Ascending aorta (tissue), 2 donors: ENCODE data around the gene AJUBA. TPM values are rescaled to one million over a fixed set of nuclear protein-coding genes. Genes with fewer than 3 reads are reported as not detected.
"Not testable (repeated sequence)": the region's sequence is repeated elsewhere in the genome, so short reads cannot be mapped to it uniquely, and the experiment has no call there.

Experiments
- DNase-seq, 2 donors: peaks; one replicate each; pipeline ENCODE4 v3.0.0-alpha.2; 2019; ENCODE audit warnings: low spot score in 2 of 2
- H3K27ac ChIP-seq, 2 donors: fragments of 200-600 bp; sonication (generic); one replicate each; pipeline ENCODE4 v1.5.1; 2016 to 2017; ENCODE audit warnings: mild to moderate bottlenecking in 1 of 2
- H3K27me3 ChIP-seq: fragments of 200-600 bp; sonication (generic); one replicate; pipeline ENCODE4 v1.5.1; 2017
- H3K36me3 ChIP-seq, 2 donors: fragments of 200-600 bp; sonication (generic); one replicate each; pipeline ENCODE4 v1.5.1; 2016
- H3K4me1 ChIP-seq, 2 donors: fragments of 200-600 bp; sonication (generic); one replicate each; pipeline ENCODE4 v1.5.1; 2016 to 2017; ENCODE audit warnings: mild to moderate bottlenecking in 1 of 2
- H3K4me3 ChIP-seq, 2 donors: fragments of 200-600 bp; sonication (generic); one replicate each; pipeline ENCODE4 v1.5.1; 2016 to 2017; ENCODE audit warnings: mild to moderate bottlenecking in 1 of 2
- H3K9me3 ChIP-seq, 2 donors: fragments of 200-600 bp; sonication (generic); one replicate each; pipeline ENCODE4 v1.5.1; 2016
- intact Hi-C: fragments of 100-400 bp; cut with DNase I; formaldehyde crosslinking; loops from one replicate; pipeline ENCODE4 v1.15.1; 2023
- total RNA-seq: library from RNA; depleted of rRNA; stranded (reverse); fragments of >200 nt; gene quantifications from one replicate; pipeline ENCODE4 v1.1.0, GENCODE V29; 2016
- TF ChIP-seq, protein P1 (sequence below), 3 experiments: fragments of 200-600 bp in 2 of 3; fragments of 450-650 bp in 1 of 3; sonication (generic) in 2 of 3; IDR thresholded peaks; one replicate each; pipeline ENCODE4 v1.5.1; 2016 to 2019; ENCODE audit warnings: antibody characterized with exemption in 3 of 3, mild to moderate bottlenecking in 1 of 3, moderate library complexity in 1 of 3

AJUBA gene
- total RNA-seq, 1 donor from 2014 or later = 11.6 TPM

DNA sequence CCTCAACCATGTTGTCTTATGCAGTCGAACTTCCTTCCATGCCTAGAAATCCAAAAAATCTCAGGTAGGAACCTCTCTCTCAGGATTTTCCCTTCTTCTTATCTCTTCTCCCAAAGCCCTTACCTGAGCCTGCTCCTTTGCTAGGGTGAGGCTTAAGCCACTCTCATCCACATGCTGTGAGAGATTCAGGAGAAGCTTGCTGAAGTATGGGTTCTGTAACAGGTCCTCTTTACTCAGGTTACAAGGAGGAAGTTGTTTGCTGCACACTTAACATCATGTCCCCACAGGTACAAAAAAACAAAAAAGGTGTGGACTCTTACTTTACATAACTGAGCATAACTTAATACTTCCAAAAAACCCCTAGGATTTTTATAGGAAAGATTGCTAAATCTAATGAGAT, 29.9 kb downstream of the AJUBA start:
- TF ChIP-seq, protein P1, sequence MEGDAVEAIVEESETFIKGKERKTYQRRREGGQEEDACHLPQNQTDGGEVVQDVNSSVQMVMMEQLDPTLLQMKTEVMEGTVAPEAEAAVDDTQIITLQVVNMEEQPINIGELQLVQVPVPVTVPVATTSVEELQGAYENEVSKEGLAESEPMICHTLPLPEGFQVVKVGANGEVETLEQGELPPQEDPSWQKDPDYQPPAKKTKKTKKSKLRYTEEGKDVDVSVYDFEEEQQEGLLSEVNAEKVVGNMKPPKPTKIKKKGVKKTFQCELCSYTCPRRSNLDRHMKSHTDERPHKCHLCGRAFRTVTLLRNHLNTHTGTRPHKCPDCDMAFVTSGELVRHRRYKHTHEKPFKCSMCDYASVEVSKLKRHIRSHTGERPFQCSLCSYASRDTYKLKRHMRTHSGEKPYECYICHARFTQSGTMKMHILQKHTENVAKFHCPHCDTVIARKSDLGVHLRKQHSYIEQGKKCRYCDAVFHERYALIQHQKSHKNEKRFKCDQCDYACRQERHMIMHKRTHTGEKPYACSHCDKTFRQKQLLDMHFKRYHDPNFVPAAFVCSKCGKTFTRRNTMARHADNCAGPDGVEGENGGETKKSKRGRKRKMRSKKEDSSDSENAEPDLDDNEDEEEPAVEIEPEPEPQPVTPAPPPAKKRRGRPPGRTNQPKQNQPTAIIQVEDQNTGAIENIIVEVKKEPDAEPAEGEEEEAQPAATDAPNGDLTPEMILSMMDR (IDR thresholded peaks at IDR 0.05) = no peak
- no peaks in the 10 kb centered on the region for H3K9me3 ChIP-seq
- intact Hi-C loops = no loop called here
- no peak for DNase-seq
- no peak overlapping the region for H3K4me3 ChIP-seq
- peaks cover 12 to 38% of the 10 kb centered on the region in 2 donors for H3K36me3 ChIP-seq
- peaks cover 5 to 9% of the 10 kb centered on the region in 2 donors for H3K4me1 ChIP-seq
- H3K27me3 ChIP-seq = no peaks in the 10 kb centered on the region
- H3K27ac ChIP-seq = no peak overlapping the region

DNA sequence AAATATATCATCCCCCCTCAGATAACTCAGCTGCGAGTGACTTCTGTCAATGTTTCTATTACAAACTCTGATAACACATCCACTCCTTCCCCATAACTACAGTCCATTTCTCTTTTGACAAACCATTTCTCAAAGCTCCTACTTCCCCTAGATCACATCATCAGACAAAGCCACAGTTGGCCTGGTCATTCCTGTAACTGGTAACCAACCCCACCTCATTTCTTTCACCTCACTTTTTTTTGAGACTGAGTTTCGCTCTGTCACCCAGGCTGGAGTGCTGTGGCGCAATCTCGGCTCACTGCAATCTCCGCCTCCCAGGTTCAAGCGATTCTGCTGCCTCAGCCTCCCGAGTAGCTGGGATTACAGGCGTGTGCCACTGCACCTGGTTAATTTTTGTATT, 30.6 kb downstream of the AJUBA start:
- DNase-seq, H3K9me3 ChIP-seq, H3K4me3 ChIP-seq, H3K27ac ChIP-seq, H3K27me3 ChIP-seq, intact Hi-C loops, H3K4me1 ChIP-seq: not testable (repeated sequence)
- H3K36me3 ChIP-seq = peaks cover 18 to 44% of the 10 kb centered on the region in 2 donors

- no peaks in the 10 kb centered on the region for H3K9me3 ChIP-seq
- H3K4me3 ChIP-seq = no peak overlapping the region
- H3K36me3 ChIP-seq = peaks cover 20 to 52% of the 10 kb centered on the region in 2 donors
- H3K4me1 ChIP-seq = no peaks in the 10 kb centered on the region
- intact Hi-C loops = no loop called here
- TF ChIP-seq, protein P1 (IDR thresholded peaks at IDR 0.05) = no peak
- H3K27me3 ChIP-seq = no peaks in the 10 kb centered on the region
- DNase-seq = no peak
- H3K27ac ChIP-seq = no peak overlapping the region
These were observed 36.7 kb downstream of the AJUBA start for GRCh38 chr14:22945642-22946041.

DNA sequence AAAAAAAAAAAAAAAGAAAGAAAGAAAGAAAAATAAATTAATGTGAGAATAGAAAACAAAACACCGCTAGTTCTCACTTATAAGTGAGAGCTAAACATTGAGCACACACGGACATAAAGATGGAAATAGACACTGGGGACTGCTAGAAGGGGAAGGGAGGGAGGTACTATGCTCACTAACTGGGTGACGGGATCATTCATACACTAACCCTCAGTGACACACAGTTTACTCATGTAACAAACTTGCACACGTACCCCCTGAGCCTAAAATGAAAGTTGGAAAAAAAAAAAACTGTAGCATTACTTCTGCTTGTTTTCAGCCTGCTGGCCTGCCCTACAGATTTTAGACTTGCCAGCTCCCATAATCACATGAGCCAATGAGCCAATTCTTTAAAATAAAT, 42.7 kb downstream of the AJUBA start:
- Histone ChIP-seq H3K36me3 (peaks cover 0 to 8% of the 10 kb centered on the region in 2 donors), H3K4me1 (no peaks in the 10 kb centered on the region), H3K27me3 (no peaks in the 10 kb centered on the region), H3K9me3 (no peaks in the 10 kb centered on the region), H3K4me3 (no peak overlapping the region), H3K27ac (no peak overlapping the region)
- intact Hi-C loops = no loop called here
- TF ChIP-seq, protein P1 (IDR thresholded peaks at IDR 0.05) = no peak
- no peak for DNase-seq

DNA sequence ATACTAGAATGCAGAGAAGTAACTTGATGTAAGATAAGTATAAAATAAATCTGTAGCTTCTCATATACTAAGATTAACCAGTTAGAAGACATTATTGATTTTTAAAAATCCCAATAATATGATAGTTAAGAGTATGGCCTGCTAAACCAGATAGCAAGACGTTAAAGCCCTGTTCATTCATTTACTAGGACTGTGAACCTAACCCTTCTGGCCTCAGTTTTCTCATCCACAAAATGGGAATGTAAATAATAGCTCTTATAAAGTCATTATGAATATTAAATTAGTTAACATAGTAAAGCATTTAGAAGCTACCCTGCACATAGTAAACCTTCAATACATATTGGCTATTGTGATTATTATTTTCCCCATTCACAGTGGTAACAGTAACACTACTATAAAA, 47.2 kb downstream of the AJUBA start:
- no peaks in the 10 kb centered on the region for H3K27me3 ChIP-seq
- H3K4me3 ChIP-seq = no peak overlapping the region
- no peaks in the 10 kb centered on the region for H3K36me3 ChIP-seq
- H3K4me1 ChIP-seq = peaks cover 0 to under 1% of the 10 kb centered on the region in 2 donors
- TF ChIP-seq, protein P1 (IDR thresholded peaks at IDR 0.05) = no peak
- H3K9me3 ChIP-seq = no peaks in the 10 kb centered on the region
- no peak for DNase-seq
- intact Hi-C loops = no loop called here
- no peak overlapping the region for H3K27ac ChIP-seq

DNA sequence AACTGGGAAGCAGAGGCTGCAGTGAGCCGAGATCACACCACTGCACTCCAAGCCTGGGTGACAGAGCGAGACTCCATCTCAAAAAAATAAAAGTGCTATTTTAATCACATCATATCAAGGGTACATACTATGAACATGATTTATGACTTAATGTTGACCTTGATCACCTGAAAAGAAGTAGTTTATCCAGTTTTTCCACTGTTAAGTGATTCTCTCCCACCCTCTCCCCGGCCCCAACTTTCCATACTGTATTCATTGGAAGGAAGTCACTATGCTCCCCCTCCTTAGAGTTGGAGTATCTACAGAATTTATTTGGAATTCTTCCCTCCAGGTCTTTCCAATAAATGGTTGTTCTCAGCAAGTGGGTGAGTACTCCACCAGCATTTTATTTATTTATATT, 50.2 kb downstream of the AJUBA start:
- no peak for DNase-seq
- TF ChIP-seq, protein P1 (IDR thresholded peaks at IDR 0.05) = no peak
- Histone ChIP-seq H3K27ac (no peak overlapping the region), H3K9me3 (no peaks in the 10 kb centered on the region), H3K4me1 (peaks cover 0 to 14% of the 10 kb centered on the region in 2 donors), H3K27me3 (no peaks in the 10 kb centered on the region), H3K4me3 (no peak overlapping the region), H3K36me3 (no peaks in the 10 kb centered on the region)
- intact Hi-C loops = loop anchor here (5.0 kb wide), 1 partner anchor 125 kb away; the partner anchor contains the start of gene CDH24
